Uterus (tissue), 4 donors: ENCODE results near the gene NACC2. TPM values are rescaled to one million over a fixed set of nuclear protein-coding genes. Genes with fewer than 3 reads are reported as not detected.

Experiments
- DNase-seq, 2 donors: peaks; one replicate each; pipeline ENCODE4 v3.0.0-alpha.2; 2019 to 2020
- H3K27ac ChIP-seq, 2 donors: fragments of 200-600 bp; sonication (generic); 1 replicate in 1 of 2; 2 replicates in 1 of 2; pipeline ENCODE4 v1.5.1; 2016 to 2018
- H3K27me3 ChIP-seq, 2 donors: fragments of 200-600 bp; sonication (generic); one replicate each; pipeline ENCODE4 v1.5.1; 2018 to 2019; ENCODE audit warnings: control low read depth in 1 of 2
- H3K36me3 ChIP-seq, 2 donors: fragments of 200-600 bp; sonication (generic); one replicate each; pipeline ENCODE4 v1.5.1; 2019; ENCODE audit warnings: control low read depth in 1 of 2
- H3K4me1 ChIP-seq, 2 donors: fragments of 200-600 bp; sonication (generic); one replicate each; pipeline ENCODE4 v1.5.1; 2018 to 2019; ENCODE audit warnings: control low read depth in 1 of 2
- H3K4me3 ChIP-seq, 2 donors: fragments of 200-600 bp; sonication (generic); 1 replicate in 1 of 2; 2 replicates in 1 of 2; pipeline ENCODE4 v1.5.1; 2018 to 2019; ENCODE audit warnings: mild to moderate bottlenecking in 1 of 2
- H3K9me3 ChIP-seq, 2 donors: fragments of 200-600 bp; sonication (generic); one replicate each; pipeline ENCODE4 v1.5.1; 2019; ENCODE audit warnings: control low read depth in 1 of 2
- POLR2A ChIP-seq, 2 donors: fragments of 450-650 bp; IDR thresholded peaks; one replicate each; pipeline ENCODE4 v1.6.1; 2016; ENCODE audit warnings: antibody characterized with exemption in 2 of 2, mild to moderate bottlenecking in 1 of 2, moderate library complexity in 1 of 2
- intact Hi-C: fragments of 100-400 bp; cut with DNase I; formaldehyde crosslinking; loops from one replicate; pipeline ENCODE4 v1.15.1; 2023; ENCODE audit warnings: low total_unique reads
- total RNA-seq, 4 donors: library from RNA; depleted of rRNA in 3 of 4; stranded (reverse); fragments of >200 nt in 3 of 4; gene quantifications; one replicate each; pipeline versions ENCODE4 v1.1.0 to v1.2.4, GENCODE V29; 2014 to 2023
- TF ChIP-seq, protein P1 (sequence below), 4 experiments: fragments of 200-600 bp in 2 of 4; fragments of 450-650 bp in 2 of 4; sonication (generic) in 2 of 4; IDR thresholded peaks; one replicate each; pipeline ENCODE4 v1.5.1; 2016 to 2019; ENCODE audit warnings: antibody characterized with exemption in 4 of 4, mild to moderate bottlenecking in 2 of 4, moderate library complexity in 1 of 4
- donor health status: DM: yes; HTN: yes; CAD: no.

The NACC2 gene
- total RNA-seq, 4 donors from 2014 or later = 8.2 to 57.5 (median 19.1) TPM

DNA sequence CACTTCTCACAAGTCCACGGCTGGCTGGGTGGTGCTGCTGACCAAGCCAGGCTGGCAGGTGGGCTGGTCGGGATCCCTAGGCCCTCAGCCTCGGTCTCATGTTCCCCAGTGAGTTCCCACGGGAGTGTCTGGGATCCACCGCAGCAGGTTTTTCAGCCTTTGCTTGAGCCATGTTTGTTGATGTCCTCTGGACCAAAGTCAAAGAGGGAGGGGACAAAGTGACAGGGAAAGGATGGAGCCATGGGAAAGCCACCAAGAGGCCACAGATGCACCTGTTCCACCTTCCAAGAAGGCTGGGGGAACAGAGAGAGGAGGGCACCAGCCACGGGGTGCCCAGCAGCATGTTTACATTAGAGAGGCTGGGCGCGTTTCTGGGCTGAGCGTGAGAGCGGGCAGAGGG lies 131.2 kb downstream of the NACC2 start:
- TF ChIP-seq POLR2A (IDR thresholded peaks at IDR 0.05) = no peak
- TF ChIP-seq, protein P1, sequence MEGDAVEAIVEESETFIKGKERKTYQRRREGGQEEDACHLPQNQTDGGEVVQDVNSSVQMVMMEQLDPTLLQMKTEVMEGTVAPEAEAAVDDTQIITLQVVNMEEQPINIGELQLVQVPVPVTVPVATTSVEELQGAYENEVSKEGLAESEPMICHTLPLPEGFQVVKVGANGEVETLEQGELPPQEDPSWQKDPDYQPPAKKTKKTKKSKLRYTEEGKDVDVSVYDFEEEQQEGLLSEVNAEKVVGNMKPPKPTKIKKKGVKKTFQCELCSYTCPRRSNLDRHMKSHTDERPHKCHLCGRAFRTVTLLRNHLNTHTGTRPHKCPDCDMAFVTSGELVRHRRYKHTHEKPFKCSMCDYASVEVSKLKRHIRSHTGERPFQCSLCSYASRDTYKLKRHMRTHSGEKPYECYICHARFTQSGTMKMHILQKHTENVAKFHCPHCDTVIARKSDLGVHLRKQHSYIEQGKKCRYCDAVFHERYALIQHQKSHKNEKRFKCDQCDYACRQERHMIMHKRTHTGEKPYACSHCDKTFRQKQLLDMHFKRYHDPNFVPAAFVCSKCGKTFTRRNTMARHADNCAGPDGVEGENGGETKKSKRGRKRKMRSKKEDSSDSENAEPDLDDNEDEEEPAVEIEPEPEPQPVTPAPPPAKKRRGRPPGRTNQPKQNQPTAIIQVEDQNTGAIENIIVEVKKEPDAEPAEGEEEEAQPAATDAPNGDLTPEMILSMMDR (IDR thresholded peaks at IDR 0.05) = no peak
- H3K27me3 ChIP-seq = no peaks in the 10 kb centered on the region
- intact Hi-C loops = no loop called here
- H3K9me3 ChIP-seq = no peaks in the 10 kb centered on the region
- no peaks in the 10 kb centered on the region for H3K36me3 ChIP-seq
- H3K4me1 ChIP-seq = peaks cover 0 to 3% of the 10 kb centered on the region in 2 donors
- DNase-seq = no peak
- no peak overlapping the region for H3K27ac ChIP-seq
- H3K4me3 ChIP-seq = no peak overlapping the region

DNA sequence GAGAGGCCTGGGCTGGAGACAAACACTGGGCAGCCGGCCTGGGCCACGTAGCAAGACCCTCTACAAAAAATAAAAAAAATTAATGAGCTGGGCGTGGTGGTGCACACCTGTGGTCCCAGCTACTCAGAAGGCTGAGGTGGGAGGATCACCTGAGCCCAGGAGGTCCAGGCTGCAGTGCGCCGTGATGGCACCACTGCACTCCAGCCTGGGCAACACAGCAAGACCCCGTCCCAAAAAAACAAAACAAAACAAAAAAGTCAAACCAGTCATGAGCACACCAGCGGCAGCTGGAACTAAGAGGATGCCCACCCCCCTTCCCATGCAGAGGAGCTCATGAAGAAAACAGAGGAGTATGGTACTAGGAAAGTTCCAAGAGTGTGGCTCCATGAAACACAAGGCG lies 131.8 kb downstream of the NACC2 start:
- H3K27me3 ChIP-seq = no peaks in the 10 kb centered on the region
- no peak overlapping the region for H3K27ac ChIP-seq
- H3K4me3 ChIP-seq = no peak overlapping the region
- H3K36me3 ChIP-seq = no peaks in the 10 kb centered on the region
- no peak for TF ChIP-seq POLR2A (IDR thresholded peaks at IDR 0.05)
- TF ChIP-seq, protein P1 (IDR thresholded peaks at IDR 0.05) = no peak
- intact Hi-C loops = no loop called here
- H3K9me3 ChIP-seq = no peaks in the 10 kb centered on the region
- H3K4me1 ChIP-seq = peaks cover 0 to 3% of the 10 kb centered on the region in 2 donors
- DNase-seq = no peak

DNA sequence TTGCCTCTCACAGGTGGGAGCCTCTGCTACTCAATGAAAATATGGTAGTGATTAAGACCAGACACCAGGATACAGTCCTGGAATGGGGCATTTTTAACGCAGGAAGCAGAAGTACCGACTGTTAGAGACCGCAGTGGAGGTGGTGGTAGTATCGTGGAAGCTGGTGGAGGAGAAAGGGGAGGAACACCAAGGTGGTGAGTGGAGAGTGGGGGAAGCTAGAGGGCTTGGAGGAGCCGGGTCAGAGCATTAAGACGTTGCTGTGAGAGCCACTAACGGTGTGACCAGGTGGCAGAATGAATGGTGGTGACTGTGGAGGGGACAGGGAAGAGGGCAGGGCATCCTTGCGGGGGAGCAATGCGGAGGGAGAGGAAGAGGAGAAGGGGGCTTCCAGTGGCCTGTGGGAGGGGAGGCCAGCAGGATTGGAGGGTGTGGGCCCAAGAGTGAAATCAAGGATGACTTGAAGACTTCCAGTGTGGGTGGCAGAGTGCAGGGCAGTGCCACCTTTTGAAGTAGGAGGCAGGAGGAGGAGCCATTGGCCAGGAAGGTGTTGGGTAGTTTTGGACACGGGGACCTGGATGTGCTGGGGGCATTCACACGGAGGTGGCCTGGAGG lies 132.3 kb downstream of the NACC2 start:
- DNase-seq = no peak
- H3K36me3 ChIP-seq = no peaks in the 10 kb centered on the region
- no peak overlapping the region for H3K27ac ChIP-seq
- no peak overlapping the region for H3K4me3 ChIP-seq
- H3K4me1 ChIP-seq = peaks cover 0 to 3% of the 10 kb centered on the region in 2 donors
- H3K9me3 ChIP-seq = no peaks in the 10 kb centered on the region
- TF ChIP-seq, protein P1 (IDR thresholded peaks at IDR 0.05) = no peak
- TF ChIP-seq POLR2A (IDR thresholded peaks at IDR 0.05) = no peak
- H3K27me3 ChIP-seq = no peaks in the 10 kb centered on the region
- intact Hi-C loops = no loop called here

GRCh38 chr9:135961811-135962695 lies 133.0 kb downstream of the NACC2 start:
- no peaks in the 10 kb centered on the region for H3K27me3 ChIP-seq
- TF ChIP-seq POLR2A (IDR thresholded peaks at IDR 0.05) = no peak
- TF ChIP-seq, protein P1 (IDR thresholded peaks at IDR 0.05) = no peak
- H3K4me3 ChIP-seq = no peak overlapping the region
- intact Hi-C loops = no loop called here
- DNase-seq = no peak
- H3K4me1 ChIP-seq = peaks cover 0 to 3% of the 10 kb centered on the region in 2 donors
- H3K36me3 ChIP-seq = no peaks in the 10 kb centered on the region
- H3K27ac ChIP-seq = no peak overlapping the region
- H3K9me3 ChIP-seq = no peaks in the 10 kb centered on the region

DNA sequence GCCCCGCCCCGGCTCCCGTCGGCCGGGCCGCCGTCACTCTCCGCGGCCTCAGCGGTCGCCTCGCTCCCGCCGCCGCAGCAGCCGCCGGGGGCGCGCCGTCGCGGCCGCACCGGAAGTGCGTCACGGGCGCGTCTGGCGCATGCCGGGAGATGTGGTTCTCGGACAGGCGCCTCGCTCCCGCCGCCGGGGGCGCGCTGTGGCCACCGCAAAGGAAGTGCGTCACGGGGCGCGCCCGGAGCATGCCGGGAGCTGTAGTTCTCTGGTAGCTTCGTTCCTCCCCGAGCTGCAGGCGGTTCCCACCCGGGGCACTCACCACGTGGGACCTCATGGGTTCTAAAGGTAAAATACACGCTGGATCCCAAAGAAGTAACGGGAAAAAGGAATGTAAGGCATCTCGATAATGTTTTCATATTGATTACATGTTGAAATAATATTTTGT lies 133.8 kb downstream of the NACC2 start, which contains the start of gene UBAC1:
TSS of gene UBAC1 (minus strand) at position 97 of the 439 bp plus-strand sequence. CDS start 211 bp downstream, outside the sequence.
- no peaks in the 10 kb centered on the region for H3K36me3 ChIP-seq
- no peaks in the 10 kb centered on the region for H3K9me3 ChIP-seq
- intact Hi-C loops = no loop called here
- H3K27ac ChIP-seq = peak within 1 kb of the TSS; percentile 77 to 91
- DNase-seq = peak; percentile 95 to 96
- no peaks in the 10 kb centered on the region for H3K27me3 ChIP-seq
- H3K4me1 ChIP-seq = peaks cover 0 to 3% of the 10 kb centered on the region in 2 donors
- TF ChIP-seq, protein P1 (IDR thresholded peaks at IDR 0.05) = peak in 3 of 4 experiments; percentile 53 to 78 (median 75)
- TF ChIP-seq POLR2A (IDR thresholded peaks at IDR 0.05) = peak; percentile 53 to 54
- peak within 1 kb of the TSS; percentile 94 to 97 for H3K4me3 ChIP-seq
